GM12891 (cell line): ENCODE data around the gene THEM5.
A peak's percentile ranks its signal among the peaks of the same experiment; 100 is the strongest.

Source experiments
- DNase-seq: peaks from one replicate; pipeline ENCODE4 v3.0.0; 2011; ENCODE audit warnings: low spot score; ENCODE audit not compliant: insufficient read length
- FAIRE-seq: peaks from 2 replicates; lab custom pipeline; 2011; peaks lifted over from hg19 to GRCh38; lab: Jason Lieb, UNC
- PAX5 ChIP-seq: IDR thresholded peaks from 2 replicates; pipeline ENCODE4 v1.6.1; 2011; ENCODE audit warnings: low read length, moderate library complexity, mild to moderate bottlenecking; ENCODE audit not compliant: insufficient read depth, severe bottlenecking
- POLR2A ChIP-seq: IDR thresholded peaks from 2 replicates; pipeline ENCODE4 v1.6.1; 2011; ENCODE audit warnings: low read depth, low read length, control low read depth
- POLR2AphosphoS5 ChIP-seq: IDR thresholded peaks from 2 replicates; pipeline ENCODE4 v1.6.1; 2011; ENCODE audit warnings: low read depth, low read length, control low read depth
- POU2F2 ChIP-seq: IDR thresholded peaks from 2 replicates; pipeline ENCODE4 v1.6.1; 2011; ENCODE audit warnings: low read depth, mild to moderate bottlenecking, control low read depth, low read length, moderate library complexity
- SPI1 ChIP-seq: IDR thresholded peaks from 2 replicates; pipeline ENCODE4 v1.6.1; 2011; ENCODE audit warnings: low read depth, low read length, control low read depth
- TAF1 ChIP-seq: IDR thresholded peaks from 2 replicates; pipeline ENCODE4 v1.6.1; 2011; ENCODE audit warnings: low read depth, low read length, control low read depth

Gene THEM5

GRCh38 chr1:151852733-151853132 lies 779 bp downstream of the THEM5 start:
- TF ChIP-seq POU2F2 (no peak), POLR2A (no peak)
- DNase-seq (no peak), FAIRE-seq (no peak)

DNA sequence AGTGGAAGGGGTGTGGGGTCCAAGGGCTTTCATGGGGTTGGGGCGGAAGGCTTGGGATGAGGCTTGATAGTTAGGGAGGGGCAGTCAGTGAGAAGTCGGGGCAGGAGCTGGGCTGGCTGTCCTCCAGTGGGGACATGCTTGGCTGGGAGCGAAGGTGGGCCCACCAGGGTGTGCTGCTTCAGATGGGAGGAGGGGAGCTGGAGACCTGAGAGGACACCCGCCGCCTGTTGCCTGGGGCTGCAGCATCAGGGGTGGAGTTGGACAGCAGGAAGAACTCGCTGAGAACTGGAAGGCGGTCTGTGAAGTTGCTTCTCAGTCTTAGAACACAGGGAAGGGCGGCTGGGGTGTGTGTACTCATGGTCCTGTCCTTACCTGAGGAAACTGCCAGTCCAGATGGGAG lies 1.6 kb downstream of the THEM5 start:
- FAIRE-seq = no peak
- TF ChIP-seq POLR2A = no peak
- DNase-seq = no peak

DNA sequence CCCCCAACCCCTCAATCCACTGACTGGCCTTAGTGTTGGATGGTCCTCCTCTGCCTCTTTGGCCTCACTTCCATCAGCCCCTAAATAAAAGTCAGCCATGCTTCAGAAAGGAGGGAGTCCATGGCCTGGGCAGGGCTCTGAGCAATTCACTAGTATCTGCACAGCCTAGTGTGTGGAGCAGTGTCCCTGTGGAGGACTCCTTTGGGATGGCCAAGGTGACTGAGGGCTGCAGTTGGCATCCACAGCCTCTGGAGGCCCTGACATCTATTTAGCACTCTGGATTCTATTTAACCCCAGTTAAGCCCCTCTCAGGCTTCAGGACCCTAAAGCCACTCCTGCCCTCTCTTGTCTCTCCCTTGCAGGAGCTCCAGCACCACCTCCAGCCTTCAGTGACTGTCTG lies 3.6 kb downstream of the THEM5 start:
- TF ChIP-seq POU2F2 (no peak), POLR2A (no peak), SPI1 (no peak), POLR2AphosphoS5 (no peak), TAF1 (no peak), PAX5 (no peak)
- FAIRE-seq (no peak), DNase-seq (no peak)

DNA sequence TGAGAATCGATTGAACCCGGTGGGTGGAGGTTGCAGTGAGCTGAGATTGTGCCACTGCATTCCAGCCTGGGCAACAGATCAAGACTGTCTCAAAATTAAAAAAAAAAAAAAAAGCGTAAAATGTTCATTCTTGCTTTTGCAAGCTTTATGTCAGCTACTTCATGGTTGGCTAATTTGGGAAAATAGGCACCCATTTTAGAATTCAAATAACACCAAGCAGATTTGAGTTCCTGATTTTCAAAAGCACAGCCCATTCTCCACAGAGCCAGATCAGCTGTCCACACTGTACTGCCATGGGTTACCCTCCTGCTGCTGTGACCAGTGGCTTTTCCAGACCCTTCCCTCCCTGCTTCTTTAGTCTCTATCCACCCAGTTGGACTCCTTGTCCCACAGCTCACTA lies 4.4 kb downstream of the THEM5 start:
- DNase-seq (no peak), FAIRE-seq (no peak)
- no peak for TF ChIP-seq TAF1
- no peak for TF ChIP-seq POU2F2
- TF ChIP-seq POLR2A = no peak
- no peak for TF ChIP-seq SPI1
- TF ChIP-seq POLR2AphosphoS5 = no peak
- no peak for TF ChIP-seq PAX5

DNA sequence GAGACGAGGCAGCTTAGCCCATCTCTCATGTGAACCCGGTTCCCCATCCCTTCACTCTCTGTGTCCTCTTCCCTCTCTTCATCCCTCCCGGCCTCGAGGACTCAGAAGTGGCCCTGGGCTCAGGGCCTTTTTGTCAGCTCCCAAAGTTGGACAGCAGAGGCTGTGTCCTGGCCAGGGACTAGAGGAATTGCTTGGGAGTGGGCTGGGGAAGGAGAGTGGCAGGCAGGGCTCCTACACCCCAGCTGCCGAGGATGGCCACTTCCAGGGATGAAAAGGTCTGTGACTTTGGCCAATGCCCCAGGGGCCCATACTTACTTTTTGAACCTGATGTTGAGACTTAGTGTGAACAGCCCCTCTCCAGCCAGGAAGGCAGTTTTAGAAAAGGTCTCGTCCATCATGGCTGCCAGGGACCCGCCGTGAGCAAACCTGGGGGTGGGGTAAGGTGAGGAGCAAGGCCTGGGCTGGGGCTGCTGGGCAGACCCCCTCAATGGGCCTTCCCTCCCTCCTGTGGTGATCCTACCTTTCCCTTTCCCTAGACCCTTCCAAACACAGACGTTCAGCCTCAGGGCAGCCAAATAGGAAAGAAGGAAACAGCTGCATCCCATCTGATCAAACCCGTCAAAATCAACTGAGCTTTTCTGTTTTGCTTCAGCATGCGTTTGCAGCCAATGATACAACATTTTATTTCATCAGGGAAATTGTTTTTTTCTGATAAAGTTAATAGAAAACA lies 5.5 kb downstream of the THEM5 start:
- no peak for TF ChIP-seq POU2F2
- no peak for TF ChIP-seq POLR2AphosphoS5
- no peak for TF ChIP-seq TAF1
- no peak for TF ChIP-seq PAX5
- DNase-seq (no peak), FAIRE-seq (no peak)

GRCh38 chr1:151846686-151847237 lies 6.8 kb downstream of the THEM5 start:
- TF ChIP-seq POLR2A = no peak
- TF ChIP-seq TAF1 = no peak
- TF ChIP-seq POU2F2 = no peak
- no peak for TF ChIP-seq POLR2AphosphoS5
- TF ChIP-seq PAX5 = no peak
- no peak for TF ChIP-seq SPI1
- DNase-seq = no peak
- FAIRE-seq = no peak

DNA sequence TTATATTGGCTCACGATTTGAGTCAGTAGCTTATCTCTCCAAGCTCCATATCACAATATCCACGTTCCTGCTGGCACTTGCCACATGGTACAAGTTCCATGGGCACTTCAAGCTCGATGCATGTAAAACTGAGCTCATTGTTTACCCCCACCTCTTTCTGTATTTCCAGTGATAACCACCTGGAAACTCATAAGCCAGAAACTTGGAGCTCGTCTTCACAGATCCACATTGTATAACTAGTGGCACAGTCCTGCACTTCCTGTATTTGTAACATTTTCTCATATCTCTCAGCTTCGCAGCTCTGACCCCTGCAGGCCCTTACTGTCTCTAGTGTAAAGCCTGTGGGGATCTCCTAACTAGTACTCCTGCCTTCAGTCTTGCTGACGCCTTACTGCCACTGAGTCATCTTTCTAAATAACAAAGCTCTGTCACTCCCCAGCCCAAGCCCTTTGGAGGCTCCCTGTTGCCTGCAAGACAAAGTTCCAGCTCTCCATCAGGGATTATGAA lies 7.4 kb downstream of the THEM5 start:
- no peak for FAIRE-seq
- no peak for TF ChIP-seq POU2F2
- TF ChIP-seq SPI1 = 0 out of 2 replicates have a peak, but pooled peaks have one; percentile 18
- no peak for DNase-seq

- DNase-seq (no peak), FAIRE-seq (no peak)
- TF ChIP-seq TAF1 (no peak), SPI1 (peak; percentile 67), POLR2A (no peak), PAX5 (no peak)
Observed at GRCh38 chr1:151843398-151843797, 10.1 kb downstream of the THEM5 start.

DNA sequence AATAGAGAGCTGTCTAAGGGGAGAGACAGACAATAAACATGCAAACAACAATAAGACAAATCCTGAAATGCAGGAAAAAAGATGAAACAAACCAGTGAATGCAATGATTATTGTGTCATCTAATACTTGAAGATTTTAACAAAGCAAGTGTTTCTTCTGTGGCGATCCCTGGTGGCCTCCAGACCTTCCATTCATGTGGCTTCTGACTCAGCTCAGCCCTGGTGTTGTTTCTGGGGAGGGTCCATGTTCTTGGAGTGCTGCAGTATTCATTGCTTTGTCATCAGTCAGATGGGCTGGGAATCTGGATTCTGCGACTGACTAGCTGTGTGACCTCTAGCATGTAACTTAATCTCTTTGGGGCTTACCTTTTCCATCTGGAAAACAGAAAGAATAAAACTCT lies 12.4 kb downstream of the THEM5 start:
- TF ChIP-seq POLR2AphosphoS5 (no peak), TAF1 (no peak), PAX5 (no peak), SPI1 (no peak), POLR2A (no peak), POU2F2 (no peak)
- no peak for DNase-seq
- no peak for FAIRE-seq

GRCh38 chr1:151840421-151840820 lies 13.1 kb downstream of the THEM5 start:
- TF ChIP-seq PAX5 (no peak), POLR2AphosphoS5 (no peak), POLR2A (no peak), TAF1 (no peak), POU2F2 (no peak), SPI1 (no peak)
- no peak for FAIRE-seq
- DNase-seq = no peak
